Measurements from ENCODE around the gene KLK7.

The KLK7 gene

DNA sequence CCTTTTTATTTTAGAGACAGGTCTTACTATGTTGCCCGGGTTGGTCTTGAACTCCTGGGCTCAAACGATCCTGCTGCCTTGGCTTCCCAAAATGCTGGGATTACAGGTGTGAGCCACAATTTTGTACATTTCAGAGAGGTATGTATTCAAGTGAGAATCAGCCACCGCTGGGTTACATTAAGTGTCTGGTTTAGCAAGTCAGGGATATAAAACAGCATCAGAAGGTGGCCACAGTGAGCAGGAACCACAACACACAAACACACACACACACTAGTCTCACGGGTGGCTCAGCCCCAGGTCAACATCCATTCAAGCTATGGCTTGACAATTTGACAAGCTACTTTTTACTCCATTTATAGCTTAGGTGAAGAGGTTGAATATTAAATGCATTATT lies 51.0 kb downstream of the KLK7 start:
- DNase-seq (ENCODE audit: low read depth): no peak
- H3K4me3 ChIP-seq (ENCODE audit: control insufficient read depth, low read depth, low read length): no peak overlapping the region
- TF ChIP-seq, protein P1, sequence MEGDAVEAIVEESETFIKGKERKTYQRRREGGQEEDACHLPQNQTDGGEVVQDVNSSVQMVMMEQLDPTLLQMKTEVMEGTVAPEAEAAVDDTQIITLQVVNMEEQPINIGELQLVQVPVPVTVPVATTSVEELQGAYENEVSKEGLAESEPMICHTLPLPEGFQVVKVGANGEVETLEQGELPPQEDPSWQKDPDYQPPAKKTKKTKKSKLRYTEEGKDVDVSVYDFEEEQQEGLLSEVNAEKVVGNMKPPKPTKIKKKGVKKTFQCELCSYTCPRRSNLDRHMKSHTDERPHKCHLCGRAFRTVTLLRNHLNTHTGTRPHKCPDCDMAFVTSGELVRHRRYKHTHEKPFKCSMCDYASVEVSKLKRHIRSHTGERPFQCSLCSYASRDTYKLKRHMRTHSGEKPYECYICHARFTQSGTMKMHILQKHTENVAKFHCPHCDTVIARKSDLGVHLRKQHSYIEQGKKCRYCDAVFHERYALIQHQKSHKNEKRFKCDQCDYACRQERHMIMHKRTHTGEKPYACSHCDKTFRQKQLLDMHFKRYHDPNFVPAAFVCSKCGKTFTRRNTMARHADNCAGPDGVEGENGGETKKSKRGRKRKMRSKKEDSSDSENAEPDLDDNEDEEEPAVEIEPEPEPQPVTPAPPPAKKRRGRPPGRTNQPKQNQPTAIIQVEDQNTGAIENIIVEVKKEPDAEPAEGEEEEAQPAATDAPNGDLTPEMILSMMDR (IDR thresholded peaks at IDR 0.05; ENCODE audit: control insufficient read depth, insufficient read depth, low read depth, low read length, missing control alignments): no peak

DNA sequence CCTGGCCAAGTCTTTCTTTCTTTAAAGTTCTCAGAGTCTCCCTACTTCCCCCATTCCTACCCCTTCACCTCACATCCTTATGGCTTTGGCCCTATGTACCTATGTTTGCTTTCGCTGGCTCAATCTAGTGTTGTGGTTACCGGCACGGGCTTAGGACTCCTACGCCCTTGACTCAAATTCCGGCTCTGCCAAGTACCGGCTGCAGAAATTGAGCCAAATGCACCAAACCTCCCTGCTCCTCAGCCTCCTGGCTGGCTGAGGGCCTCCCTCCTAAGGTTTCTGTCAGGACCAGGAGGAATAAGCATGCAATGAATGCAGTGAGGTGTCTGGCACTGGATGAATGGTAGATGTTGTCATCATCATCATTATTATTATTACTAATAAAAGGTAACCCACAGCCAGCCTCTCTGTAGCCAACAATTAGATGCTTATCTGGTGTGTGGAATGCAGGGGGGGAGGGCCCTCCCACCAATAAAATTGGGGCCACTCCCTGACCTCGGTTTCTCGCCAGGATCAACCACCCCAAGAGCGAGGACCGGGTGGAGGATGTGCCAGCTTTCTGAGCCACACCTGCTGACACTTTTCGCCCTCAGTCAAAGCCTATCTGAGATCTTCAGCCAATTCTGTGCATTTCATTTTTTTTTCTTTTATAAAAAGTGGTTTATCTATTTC lies 51.6 kb downstream of the KLK7 start:
- no peak overlapping the region for H3K4me3 ChIP-seq (ENCODE audit: control insufficient read depth, low read depth, low read length)
- TF ChIP-seq, protein P1 (IDR thresholded peaks at IDR 0.05; ENCODE audit: control insufficient read depth, insufficient read depth, low read depth, low read length, missing control alignments): no peak
- DNase-seq (ENCODE audit: low read depth): no peak

DNA sequence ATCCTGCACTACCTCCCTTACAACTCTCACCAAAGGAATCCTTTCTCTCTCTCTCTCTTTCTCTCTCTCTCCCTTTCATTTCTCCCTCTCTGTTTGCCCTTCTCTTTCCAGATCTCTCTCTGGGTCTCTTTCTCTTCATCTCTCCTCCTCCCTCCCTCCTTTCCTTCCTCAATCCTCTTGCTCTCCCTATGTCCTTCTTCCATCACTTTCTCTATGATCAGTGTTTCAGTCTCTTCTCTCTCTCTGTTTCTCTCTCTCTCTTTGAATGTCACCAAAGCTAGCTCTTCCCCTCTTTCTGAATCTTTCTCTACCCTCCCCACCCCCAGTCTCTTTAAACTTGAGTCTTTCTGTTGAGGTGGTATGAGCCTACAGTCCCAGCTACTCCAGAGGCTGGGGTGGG lies 52.7 kb downstream of the KLK7 start:
- no peak for DNase-seq (ENCODE audit: low read depth)
- no peak overlapping the region for H3K4me3 ChIP-seq (ENCODE audit: control insufficient read depth, low read depth, low read length)
- TF ChIP-seq, protein P1 (IDR thresholded peaks at IDR 0.05; ENCODE audit: control insufficient read depth, insufficient read depth, low read depth, low read length, missing control alignments): no peak

DNA sequence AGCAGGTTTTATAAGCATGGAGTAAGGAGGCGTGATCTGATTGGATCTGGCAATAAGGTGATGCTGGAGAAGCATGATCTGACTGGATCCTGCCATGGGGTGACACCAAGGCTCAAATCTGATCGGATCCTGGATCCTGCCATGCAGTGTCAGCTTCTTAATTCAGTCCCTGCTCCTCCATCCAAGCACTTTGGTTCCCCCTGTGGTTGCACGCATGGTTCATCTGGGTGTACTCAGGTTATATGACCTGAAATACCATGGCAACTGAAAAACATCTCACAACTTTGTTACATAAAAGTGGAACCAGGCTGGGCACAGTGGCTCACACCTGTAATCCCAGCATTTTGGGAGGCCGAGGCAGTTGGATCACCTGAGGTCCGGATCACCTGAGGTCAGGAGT lies 54.9 kb downstream of the KLK7 start:
- no peak overlapping the region for H3K4me3 ChIP-seq (ENCODE audit: control insufficient read depth, low read depth, low read length)
- DNase-seq (ENCODE audit: low read depth): no peak
- TF ChIP-seq, protein P1 (IDR thresholded peaks at IDR 0.05; ENCODE audit: control insufficient read depth, insufficient read depth, low read depth, low read length, missing control alignments): no peak

Data from AG09309 (cell line).